COLO829 (cell line): ENCODE data around the gene RTN1.
A peak's percentile ranks its signal among the peaks of the same experiment; 100 is the strongest.

ENCODE experiments used
- DNase-seq: peaks from one replicate; pipeline ENCODE4 v3.0.0; 2012; ENCODE audit warnings: low spot score

Gene RTN1

DNA sequence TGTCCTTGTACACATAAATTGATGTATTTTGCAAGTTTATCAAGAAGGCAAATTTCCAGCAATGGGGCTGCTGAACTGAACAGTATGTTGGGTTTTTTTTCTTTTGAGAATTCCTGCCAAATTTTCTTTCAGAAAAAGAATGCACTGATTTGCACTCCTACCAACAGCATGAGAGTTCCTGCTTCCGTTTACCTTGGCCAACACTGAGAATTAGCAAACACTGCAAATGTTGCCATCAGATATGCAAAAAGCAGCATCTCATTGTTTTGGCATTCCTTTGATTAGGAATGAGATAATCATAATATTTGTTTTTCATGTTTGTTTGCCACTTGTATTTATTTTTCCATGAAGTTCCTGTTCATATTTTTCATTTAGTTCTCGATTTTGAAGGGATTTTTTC is 82.4 kb downstream of the RTN1 start:
- DNase-seq = no peak

- DNase-seq = no peak
Observed at GRCh38 chr14:59787045-59787674, 83.4 kb downstream of the RTN1 start.

DNA sequence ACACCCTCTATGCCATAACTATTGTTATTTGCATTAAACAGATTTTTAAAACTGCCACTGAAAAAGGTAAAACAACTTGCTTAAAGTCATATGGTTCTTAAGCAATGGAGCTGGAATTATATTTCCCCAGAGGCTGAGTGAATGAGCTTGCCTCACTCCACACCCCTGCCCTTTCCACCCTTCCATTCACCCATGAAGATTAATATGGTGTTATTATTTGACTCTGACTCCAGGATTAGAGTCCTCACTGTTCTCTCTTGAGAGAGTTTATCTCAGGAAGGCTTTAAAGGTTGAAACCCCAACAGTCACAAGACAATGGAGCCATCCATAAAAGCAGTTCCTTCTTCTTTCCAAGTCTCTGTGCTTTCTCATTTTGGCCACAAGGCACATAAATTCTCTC is 84.9 kb downstream of the RTN1 start:
- DNase-seq = no peak

DNA sequence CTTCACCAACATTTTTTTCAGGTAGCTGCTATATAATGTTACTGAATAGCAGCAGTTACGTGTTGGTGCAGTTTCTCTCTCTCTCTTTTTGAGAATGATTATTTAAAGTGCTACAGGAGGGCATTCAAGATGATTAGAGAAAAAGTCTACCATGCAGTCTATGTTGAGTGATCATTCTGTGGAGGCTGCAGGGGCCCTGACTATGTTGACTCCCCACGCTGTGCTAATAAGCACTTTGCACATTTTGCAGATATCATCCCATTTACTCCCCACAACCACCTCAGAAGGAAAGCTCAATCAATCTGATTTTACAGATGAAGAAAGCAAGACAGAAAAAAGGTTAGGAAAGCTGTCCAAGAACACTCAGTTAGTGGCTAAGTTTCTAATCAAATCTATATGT is 87.8 kb downstream of the RTN1 start:
- DNase-seq = no peak

GRCh38 chr14:59777006-59777579 is 93.5 kb downstream of the RTN1 start:
- DNase-seq = no peak

DNA sequence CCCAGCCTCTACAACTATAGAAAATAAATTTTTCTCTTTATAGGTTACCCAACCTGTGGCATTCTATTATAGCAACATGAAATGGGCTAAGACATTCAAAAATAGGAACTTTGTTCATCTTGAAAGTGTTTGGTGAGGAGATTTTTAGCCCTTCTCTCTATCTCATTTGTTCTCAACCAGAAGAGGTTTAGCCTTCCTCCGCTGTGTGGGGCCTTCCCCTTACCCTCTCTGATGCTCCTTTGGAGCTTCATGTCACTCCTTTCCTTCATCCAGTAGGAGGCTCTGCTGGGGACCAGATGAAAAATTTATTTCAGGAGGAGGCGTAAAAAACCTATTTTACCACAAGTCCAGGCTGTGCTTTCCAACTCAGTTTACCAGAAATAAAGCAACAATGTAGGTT is 94.1 kb downstream of the RTN1 start:
- DNase-seq = no peak

DNA sequence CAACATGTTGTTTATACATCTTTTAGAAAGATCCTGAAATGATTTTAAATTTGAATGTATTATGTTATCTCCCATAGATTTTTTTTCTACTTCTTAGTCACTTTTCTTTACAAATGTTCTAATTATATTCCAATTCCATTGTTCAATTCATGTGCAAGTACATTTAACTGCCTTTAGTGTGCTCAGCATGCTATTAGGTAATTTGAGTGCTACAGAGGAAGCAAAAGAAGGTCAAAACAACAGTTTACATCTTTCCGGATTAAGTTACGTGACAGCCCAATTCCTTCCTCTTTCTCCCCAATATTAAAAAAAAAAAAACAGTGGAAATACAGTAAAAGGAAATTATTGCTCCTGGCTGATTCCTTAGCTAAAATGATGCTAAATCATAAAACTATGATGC is 98.3 kb downstream of the RTN1 start:
- DNase-seq = no peak

GRCh38 chr14:59771577-59771976 is 99.0 kb downstream of the RTN1 start:
- DNase-seq = peak; percentile 39

DNA sequence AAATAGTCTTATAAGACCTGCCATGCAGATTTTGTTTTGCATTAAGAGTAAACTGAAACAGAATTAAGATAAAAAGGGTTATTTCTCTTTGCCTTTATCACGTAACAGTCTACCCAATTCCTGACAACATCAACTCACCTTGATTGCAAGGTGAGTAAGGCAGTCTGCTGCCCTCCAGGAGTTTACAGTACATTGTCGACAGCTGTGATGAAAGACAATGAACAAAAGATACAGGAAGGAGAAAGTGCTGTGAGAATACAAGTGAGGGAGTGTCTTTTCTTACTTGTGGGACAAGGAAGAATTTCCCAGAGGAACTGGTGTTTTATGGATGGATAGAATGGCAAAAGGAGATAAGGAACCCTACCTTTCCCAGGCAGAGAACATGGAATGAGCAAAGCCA is 101.0 kb downstream of the RTN1 start:
- DNase-seq = no peak

- DNase-seq = no peak
Observed at GRCh38 chr14:59768855-59769375, 101.7 kb downstream of the RTN1 start.

GRCh38 chr14:59761851-59762250 is 108.7 kb downstream of the RTN1 start:
- DNase-seq = no peak

GRCh38 chr14:59755409-59756135 is 115.0 kb downstream of the RTN1 start:
- DNase-seq = no peak

- peak; percentile 24 for DNase-seq
Observed at GRCh38 chr14:59754256-59754655, 116.3 kb downstream of the RTN1 start.

- DNase-seq = no peak
Observed at GRCh38 chr14:59753512-59753911, 117.1 kb downstream of the RTN1 start.

GRCh38 chr14:59751578-59751977 is 119.0 kb downstream of the RTN1 start:
- DNase-seq = no peak

DNA sequence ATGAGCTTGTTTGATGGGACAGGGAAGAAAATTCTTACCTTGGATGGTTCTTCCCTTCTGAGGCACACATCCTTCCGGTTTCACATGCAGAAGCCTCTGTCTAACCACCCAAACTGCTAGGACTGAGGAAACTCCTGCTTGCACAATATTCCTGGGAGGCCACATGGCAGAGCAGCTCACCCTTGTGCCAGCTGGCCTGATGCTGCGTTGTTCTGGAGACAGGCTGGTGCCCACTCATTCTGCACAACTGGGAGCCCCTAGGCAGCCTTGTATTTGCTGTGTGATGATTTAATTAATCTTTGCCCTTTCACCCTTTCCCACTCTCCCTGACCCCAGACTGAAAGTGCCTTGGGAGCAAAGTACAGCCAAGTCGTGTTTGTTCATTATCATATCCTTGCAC is 130.8 kb downstream of the RTN1 start:
- DNase-seq = no peak

DNA sequence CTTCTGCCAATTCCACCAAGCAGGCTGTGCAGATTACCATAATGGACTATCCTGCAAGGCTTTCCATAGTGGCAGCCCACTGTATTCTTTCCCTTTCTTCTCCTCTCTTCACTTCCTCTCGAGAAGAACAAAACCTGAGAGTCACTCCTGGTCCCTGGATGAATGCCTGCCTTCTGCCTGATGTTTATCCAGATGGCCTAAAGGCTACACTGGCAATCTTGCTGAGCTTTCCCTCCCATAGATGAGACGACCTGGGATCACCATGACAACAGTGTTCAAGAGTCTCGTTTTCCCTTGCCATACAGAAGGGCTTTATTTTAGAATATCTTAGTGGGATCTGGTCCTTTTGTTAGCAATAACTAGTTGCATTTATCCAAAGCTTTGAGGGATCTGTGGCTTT is 142.3 kb downstream of the RTN1 start:
- no peak for DNase-seq

GRCh38 chr14:59727073-59727661 is 143.4 kb downstream of the RTN1 start:
- DNase-seq = no peak

DNA sequence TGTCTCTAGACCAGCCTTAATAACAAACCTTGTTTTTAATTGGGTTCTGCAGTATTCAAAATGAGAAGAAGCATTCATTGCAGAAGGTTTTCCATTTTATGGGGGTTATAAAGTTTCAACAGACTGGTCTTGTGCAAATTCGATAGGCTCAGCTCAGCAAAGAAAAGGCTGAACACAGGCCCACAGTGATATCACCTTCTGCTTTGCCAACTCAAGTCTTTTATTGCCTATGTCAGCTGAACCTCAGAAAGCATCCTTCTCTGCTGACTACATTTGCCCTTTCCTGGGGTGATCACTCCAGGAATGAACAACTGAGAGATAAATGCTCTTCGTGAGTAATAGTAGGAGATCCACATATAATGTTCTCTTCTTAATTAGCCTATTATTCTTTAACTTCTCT is 159.5 kb downstream of the RTN1 start:
- no peak for DNase-seq

GRCh38 chr14:59707778-59708561 is 162.6 kb downstream of the RTN1 start:
- DNase-seq = no peak

GRCh38 chr14:59705866-59706265 is 164.7 kb downstream of the RTN1 start:
- no peak for DNase-seq

GRCh38 chr14:59705245-59705644 is 165.3 kb downstream of the RTN1 start:
- DNase-seq = no peak
